ENCODE data around the gene C6orf118. TPM values are rescaled to one million over a fixed set of nuclear protein-coding genes. Genes with fewer than 3 reads are reported as not detected.

The C6orf118 gene
- total and polyA plus RNA-seq, 2 donors (not counting 3 experiments of a cell fraction or from before 2014, with no cell fraction given), result not detected

DNA sequence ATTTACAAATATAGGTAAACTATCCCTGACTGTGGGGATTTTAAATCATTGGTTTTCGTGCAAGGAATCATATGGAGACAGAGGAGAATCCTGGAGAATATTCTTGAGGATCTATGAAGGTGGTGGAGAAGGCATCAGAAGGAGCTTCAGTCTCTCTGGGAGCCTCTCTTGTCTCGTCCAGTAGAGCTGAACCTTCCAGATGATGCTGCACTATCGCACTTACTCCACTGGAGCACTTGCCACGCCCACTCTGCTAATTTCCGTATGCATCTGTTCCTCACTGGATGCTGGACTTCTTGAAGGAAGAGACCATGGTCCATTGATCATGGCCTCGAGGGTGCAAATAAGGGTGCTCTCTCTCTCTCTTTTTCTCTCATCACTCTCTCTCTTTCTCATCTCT lies 36.8 kb downstream of the C6orf118 start:
- ChIA-PET POLR2A (no interaction called here), CTCF (no interaction called here)
- Histone ChIP-seq H3K9me3 (replicated peaks; ENCODE audit: control insufficient read depth, insufficient read depth, low read length) (no peaks in the 10 kb centered on the region), H3K4me1 (ENCODE audit: control insufficient read depth, extremely low read depth, insufficient read depth, low read length) (no peaks in the 10 kb centered on the region), H3K9ac (replicated peaks; ENCODE audit: extremely low read depth, insufficient read depth, low read length) (no peak overlapping the region), H3K4me2 (ENCODE audit: insufficient read depth, low read length) (no peak overlapping the region), H3K36me3 (ENCODE audit: control insufficient read depth in 2 of 2, extremely low read depth in 1 of 2, insufficient read depth in 2 of 2, low read length in 2 of 2) (no peaks in the 10 kb centered on the region), H3K27ac (ENCODE audit: insufficient read depth, low read depth, low read length) (no peak overlapping the region), H3K27me3 (ENCODE audit: control insufficient read depth in 2 of 2, insufficient read depth in 2 of 2, low read length in 2 of 2) (no peaks in the 10 kb centered on the region), H3K79me2 (ENCODE audit: control insufficient read depth, insufficient read depth, low read length) (no peaks in the 10 kb centered on the region), H3K4me3 (replicated peaks in 1 of 3; ENCODE audit: insufficient read depth in 1 of 3, low read depth in 1 of 3, low read length in 3 of 3) (no peak overlapping the region), H3K9me1 (replicated peaks; ENCODE audit: control insufficient read depth, extremely low read depth, insufficient read depth, low read length) (no peaks in the 10 kb centered on the region), H2AFZ (ENCODE audit: low read depth, low read length) (no peak overlapping the region), H4K20me1 (replicated peaks; ENCODE audit: control insufficient read depth, extremely low read depth, insufficient read depth, low read length) (no peaks in the 10 kb centered on the region)
- intact Hi-C loops (cut with micrococcal nuclease), result no loop called here
- dilution Hi-C loops (cut with MboI; ENCODE audit: extremely low pct_ligation_motif_present, low sequenced_read_pairs), result no loop called here
- no TSS peak for BruUV-seq (replicated peaks)
- no peak for FAIRE-seq
- TF ChIP-seq GATA2 (IDR thresholded peaks at IDR 0.05; ENCODE audit: insufficient read depth, insufficient read length, low read depth, low read length), result no peak
- no peak for TF ChIP-seq POLR2AphosphoS5 (IDR thresholded peaks at IDR 0.05; ENCODE audit: insufficient read depth, low read depth, low read length)
- TF ChIP-seq JUN (IDR thresholded peaks at IDR 0.05; ENCODE audit: borderline replicate concordance, insufficient read depth, insufficient read length, low read depth), result no peak
- no peak for TF ChIP-seq MYC (IDR thresholded peaks at IDR 0.05; ENCODE audit: low read depth, low read length)
- no peak for TF ChIP-seq FOS (IDR thresholded peaks at IDR 0.05; ENCODE audit: borderline replicate concordance, insufficient read depth, low read length)
- TF ChIP-seq EZH2 (IDR thresholded peaks at IDR 0.05; ENCODE audit: borderline replicate concordance, low read depth, low read length, severe bottlenecking), result no peak
- TF ChIP-seq, protein P1, sequence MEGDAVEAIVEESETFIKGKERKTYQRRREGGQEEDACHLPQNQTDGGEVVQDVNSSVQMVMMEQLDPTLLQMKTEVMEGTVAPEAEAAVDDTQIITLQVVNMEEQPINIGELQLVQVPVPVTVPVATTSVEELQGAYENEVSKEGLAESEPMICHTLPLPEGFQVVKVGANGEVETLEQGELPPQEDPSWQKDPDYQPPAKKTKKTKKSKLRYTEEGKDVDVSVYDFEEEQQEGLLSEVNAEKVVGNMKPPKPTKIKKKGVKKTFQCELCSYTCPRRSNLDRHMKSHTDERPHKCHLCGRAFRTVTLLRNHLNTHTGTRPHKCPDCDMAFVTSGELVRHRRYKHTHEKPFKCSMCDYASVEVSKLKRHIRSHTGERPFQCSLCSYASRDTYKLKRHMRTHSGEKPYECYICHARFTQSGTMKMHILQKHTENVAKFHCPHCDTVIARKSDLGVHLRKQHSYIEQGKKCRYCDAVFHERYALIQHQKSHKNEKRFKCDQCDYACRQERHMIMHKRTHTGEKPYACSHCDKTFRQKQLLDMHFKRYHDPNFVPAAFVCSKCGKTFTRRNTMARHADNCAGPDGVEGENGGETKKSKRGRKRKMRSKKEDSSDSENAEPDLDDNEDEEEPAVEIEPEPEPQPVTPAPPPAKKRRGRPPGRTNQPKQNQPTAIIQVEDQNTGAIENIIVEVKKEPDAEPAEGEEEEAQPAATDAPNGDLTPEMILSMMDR (IDR thresholded peaks at IDR 0.05; ENCODE audit: extremely low read depth in 1 of 2, insufficient read depth in 1 of 2, low read depth in 1 of 2, low read length in 2 of 2), result no peak
- TF ChIP-seq, protein P2, sequence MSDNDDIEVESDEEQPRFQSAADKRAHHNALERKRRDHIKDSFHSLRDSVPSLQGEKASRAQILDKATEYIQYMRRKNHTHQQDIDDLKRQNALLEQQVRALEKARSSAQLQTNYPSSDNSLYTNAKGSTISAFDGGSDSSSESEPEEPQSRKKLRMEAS (IDR thresholded peaks at IDR 0.05; ENCODE audit: insufficient read depth, insufficient read length), result no peak
- TF ChIP-seq POLR2A (IDR thresholded peaks at IDR 0.05; ENCODE audit: low read depth, low read length), result no peak
- no peak for DNase-seq (ENCODE audit: low read depth, low spot score)

All from endothelial cell of umbilical vein (primary cell).